H1 (cell line): ENCODE data around the gene PRKN. TPM values are rescaled to one million over a fixed set of nuclear protein-coding genes. Genes with fewer than 3 reads are reported as not detected.
A peak's percentile ranks its signal among the peaks of the same experiment; 100 is the strongest.

ENCODE experiments used
- CEBPB ChIP-seq: IDR thresholded peaks from 2 replicates; pipeline ENCODE4 v1.6.1; 2012; ENCODE audit warnings: low read depth, low read length
- MAX ChIP-seq: IDR thresholded peaks from 2 replicates; pipeline ENCODE4 v1.6.1; 2012; ENCODE audit warnings: inconsistent platforms
- POLR2AphosphoS5 ChIP-seq: IDR thresholded peaks from 2 replicates; pipeline ENCODE4 v1.6.1; 2011; ENCODE audit warnings: low read depth, low read length
- RAD21 ChIP-seq, 2 experiments: IDR thresholded peaks in 1 of 2; conservative IDR thresholded peaks in 1 of 2; 2 replicates each; pipeline ENCODE4 v1.6.1; 2011; ENCODE audit warnings: low read depth in 2 of 2, low read length in 2 of 2, improper control_type of control experiment in 1 of 2, inconsistent platforms in 1 of 2, mild to moderate bottlenecking in 1 of 2, moderate library complexity in 1 of 2
- YY1 ChIP-seq: IDR thresholded peaks from 2 replicates; pipeline ENCODE4 v1.6.1; 2011; ENCODE audit warnings: low read depth, mild to moderate bottlenecking, low read length
- polyA plus RNA-seq, 7 experiments: library from polyadenylated mRNA; depleted of rRNA in 3 of 7; stranded (reverse) in 5 of 7; unstranded in 2 of 7; fragments of >200 nt in 5 of 7; fragments of 200-250 nt in 2 of 7; gene quantifications; 1 replicate in 5 of 7; 2 replicates in 1 of 7; 4 replicates in 1 of 7; pipeline versions ENCODE4 v1.2.1 to v1.2.3, GENCODE V29; 2011 to 2013; ENCODE audit warnings: missing spikeins in 2 of 7, mixed read lengths in 2 of 7
- total RNA-seq: library from RNA; stranded (reverse); fragmentation: NEBNext Ultra II Directional; extraction: Animal tissue kit (Norgen Biotek cat#: 25700); gene quantifications from 2 replicates; pipeline ENCODE4 v1.2.1, GENCODE V29; 2021
- TF ChIP-seq, protein P1 (sequence below): fragments of 300-600 bp; sonication (generic); IDR thresholded peaks from 2 replicates; pipeline ENCODE4 v1.7.1; 2012; ENCODE audit warnings: low read length, moderate library complexity, mild to moderate bottlenecking, inconsistent platforms; ENCODE audit not compliant: insufficient replicate concordance
- TF ChIP-seq, protein P2 (sequence below): IDR thresholded peaks from 2 replicates; pipeline ENCODE4 v1.6.1; 2011; ENCODE audit warnings: low read length, improper control_type of control experiment

Gene PRKN
- total and polyA plus RNA-seq, 2 of the 8 experiments (the other 6 are each of a cell fraction or from before 2014, with no cell fraction given): 0.13 to 0.29 TPM

- TF ChIP-seq RAD21 (IDR thresholded peaks at IDR 0.05 in 1 of 2, conservative IDR thresholded peaks at IDR 0.05 in 1 of 2; ENCODE audit: low read depth in 2 of 2, low read length in 2 of 2): peak; percentile 81 to 82
- TF ChIP-seq CEBPB: no peak
- TF ChIP-seq MAX: peak; percentile 85
- no peak for TF ChIP-seq YY1
- TF ChIP-seq POLR2AphosphoS5: 0 out of 2 replicates have a peak, but pooled peaks have one; percentile 23
- TF ChIP-seq, protein P1, sequence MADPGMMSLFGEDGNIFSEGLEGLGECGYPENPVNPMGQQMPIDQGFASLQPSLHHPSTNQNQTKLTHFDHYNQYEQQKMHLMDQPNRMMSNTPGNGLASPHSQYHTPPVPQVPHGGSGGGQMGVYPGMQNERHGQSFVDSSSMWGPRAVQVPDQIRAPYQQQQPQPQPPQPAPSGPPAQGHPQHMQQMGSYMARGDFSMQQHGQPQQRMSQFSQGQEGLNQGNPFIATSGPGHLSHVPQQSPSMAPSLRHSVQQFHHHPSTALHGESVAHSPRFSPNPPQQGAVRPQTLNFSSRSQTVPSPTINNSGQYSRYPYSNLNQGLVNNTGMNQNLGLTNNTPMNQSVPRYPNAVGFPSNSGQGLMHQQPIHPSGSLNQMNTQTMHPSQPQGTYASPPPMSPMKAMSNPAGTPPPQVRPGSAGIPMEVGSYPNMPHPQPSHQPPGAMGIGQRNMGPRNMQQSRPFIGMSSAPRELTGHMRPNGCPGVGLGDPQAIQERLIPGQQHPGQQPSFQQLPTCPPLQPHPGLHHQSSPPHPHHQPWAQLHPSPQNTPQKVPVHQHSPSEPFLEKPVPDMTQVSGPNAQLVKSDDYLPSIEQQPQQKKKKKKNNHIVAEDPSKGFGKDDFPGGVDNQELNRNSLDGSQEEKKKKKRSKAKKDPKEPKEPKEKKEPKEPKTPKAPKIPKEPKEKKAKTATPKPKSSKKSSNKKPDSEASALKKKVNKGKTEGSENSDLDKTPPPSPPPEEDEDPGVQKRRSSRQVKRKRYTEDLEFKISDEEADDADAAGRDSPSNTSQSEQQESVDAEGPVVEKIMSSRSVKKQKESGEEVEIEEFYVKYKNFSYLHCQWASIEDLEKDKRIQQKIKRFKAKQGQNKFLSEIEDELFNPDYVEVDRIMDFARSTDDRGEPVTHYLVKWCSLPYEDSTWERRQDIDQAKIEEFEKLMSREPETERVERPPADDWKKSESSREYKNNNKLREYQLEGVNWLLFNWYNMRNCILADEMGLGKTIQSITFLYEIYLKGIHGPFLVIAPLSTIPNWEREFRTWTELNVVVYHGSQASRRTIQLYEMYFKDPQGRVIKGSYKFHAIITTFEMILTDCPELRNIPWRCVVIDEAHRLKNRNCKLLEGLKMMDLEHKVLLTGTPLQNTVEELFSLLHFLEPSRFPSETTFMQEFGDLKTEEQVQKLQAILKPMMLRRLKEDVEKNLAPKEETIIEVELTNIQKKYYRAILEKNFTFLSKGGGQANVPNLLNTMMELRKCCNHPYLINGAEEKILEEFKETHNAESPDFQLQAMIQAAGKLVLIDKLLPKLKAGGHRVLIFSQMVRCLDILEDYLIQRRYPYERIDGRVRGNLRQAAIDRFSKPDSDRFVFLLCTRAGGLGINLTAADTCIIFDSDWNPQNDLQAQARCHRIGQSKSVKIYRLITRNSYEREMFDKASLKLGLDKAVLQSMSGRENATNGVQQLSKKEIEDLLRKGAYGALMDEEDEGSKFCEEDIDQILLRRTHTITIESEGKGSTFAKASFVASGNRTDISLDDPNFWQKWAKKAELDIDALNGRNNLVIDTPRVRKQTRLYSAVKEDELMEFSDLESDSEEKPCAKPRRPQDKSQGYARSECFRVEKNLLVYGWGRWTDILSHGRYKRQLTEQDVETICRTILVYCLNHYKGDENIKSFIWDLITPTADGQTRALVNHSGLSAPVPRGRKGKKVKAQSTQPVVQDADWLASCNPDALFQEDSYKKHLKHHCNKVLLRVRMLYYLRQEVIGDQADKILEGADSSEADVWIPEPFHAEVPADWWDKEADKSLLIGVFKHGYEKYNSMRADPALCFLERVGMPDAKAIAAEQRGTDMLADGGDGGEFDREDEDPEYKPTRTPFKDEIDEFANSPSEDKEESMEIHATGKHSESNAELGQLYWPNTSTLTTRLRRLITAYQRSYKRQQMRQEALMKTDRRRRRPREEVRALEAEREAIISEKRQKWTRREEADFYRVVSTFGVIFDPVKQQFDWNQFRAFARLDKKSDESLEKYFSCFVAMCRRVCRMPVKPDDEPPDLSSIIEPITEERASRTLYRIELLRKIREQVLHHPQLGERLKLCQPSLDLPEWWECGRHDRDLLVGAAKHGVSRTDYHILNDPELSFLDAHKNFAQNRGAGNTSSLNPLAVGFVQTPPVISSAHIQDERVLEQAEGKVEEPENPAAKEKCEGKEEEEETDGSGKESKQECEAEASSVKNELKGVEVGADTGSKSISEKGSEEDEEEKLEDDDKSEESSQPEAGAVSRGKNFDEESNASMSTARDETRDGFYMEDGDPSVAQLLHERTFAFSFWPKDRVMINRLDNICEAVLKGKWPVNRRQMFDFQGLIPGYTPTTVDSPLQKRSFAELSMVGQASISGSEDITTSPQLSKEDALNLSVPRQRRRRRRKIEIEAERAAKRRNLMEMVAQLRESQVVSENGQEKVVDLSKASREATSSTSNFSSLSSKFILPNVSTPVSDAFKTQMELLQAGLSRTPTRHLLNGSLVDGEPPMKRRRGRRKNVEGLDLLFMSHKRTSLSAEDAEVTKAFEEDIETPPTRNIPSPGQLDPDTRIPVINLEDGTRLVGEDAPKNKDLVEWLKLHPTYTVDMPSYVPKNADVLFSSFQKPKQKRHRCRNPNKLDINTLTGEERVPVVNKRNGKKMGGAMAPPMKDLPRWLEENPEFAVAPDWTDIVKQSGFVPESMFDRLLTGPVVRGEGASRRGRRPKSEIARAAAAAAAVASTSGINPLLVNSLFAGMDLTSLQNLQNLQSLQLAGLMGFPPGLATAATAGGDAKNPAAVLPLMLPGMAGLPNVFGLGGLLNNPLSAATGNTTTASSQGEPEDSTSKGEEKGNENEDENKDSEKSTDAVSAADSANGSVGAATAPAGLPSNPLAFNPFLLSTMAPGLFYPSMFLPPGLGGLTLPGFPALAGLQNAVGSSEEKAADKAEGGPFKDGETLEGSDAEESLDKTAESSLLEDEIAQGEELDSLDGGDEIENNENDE: no peak
- TF ChIP-seq, protein P2, sequence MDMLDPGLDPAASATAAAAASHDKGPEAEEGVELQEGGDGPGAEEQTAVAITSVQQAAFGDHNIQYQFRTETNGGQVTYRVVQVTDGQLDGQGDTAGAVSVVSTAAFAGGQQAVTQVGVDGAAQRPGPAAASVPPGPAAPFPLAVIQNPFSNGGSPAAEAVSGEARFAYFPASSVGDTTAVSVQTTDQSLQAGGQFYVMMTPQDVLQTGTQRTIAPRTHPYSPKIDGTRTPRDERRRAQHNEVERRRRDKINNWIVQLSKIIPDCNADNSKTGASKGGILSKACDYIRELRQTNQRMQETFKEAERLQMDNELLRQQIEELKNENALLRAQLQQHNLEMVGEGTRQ: peak; percentile 42; the same call in 1 of the 2 replicates
Observed at GRCh38 chr6:161498359-161498758, 1229.2 kb downstream of the PRKN start (continued).
